SKM-1 (cell line): Measurements from ENCODE around the gene CCDC85C.

Source experiments
- DNase-seq: peaks from one replicate; lab custom pipeline; 2025; ENCODE audit not compliant: unreplicated experiment; lab: John Stamatoyannopoulos, UW

The CCDC85C gene

GRCh38 chr14:99560922-99561683 is 42.9 kb downstream of the CCDC85C start:
- no peak for DNase-seq

- DNase-seq, result no peak
These were observed 43.6 kb downstream of the CCDC85C start for GRCh38 chr14:99560403-99560802.

GRCh38 chr14:99559286-99559990 is 44.6 kb downstream of the CCDC85C start:
- DNase-seq, result no peak

- DNase-seq, result no peak
These were observed 47.7 kb downstream of the CCDC85C start for GRCh38 chr14:99556134-99556791.

- DNase-seq, result no peak
These were observed 49.1 kb downstream of the CCDC85C start for GRCh38 chr14:99554757-99555531.

GRCh38 chr14:99554184-99554583 is 49.8 kb downstream of the CCDC85C start:
- DNase-seq, result no peak

GRCh38 chr14:99552572-99553216 is 51.3 kb downstream of the CCDC85C start:
- no peak for DNase-seq

- DNase-seq, result no peak
These were observed 51.9 kb downstream of the CCDC85C start for GRCh38 chr14:99552021-99552553.

- no peak for DNase-seq
These were observed 52.7 kb downstream of the CCDC85C start for GRCh38 chr14:99551034-99551922.

- DNase-seq, result no peak
These were observed 53.5 kb downstream of the CCDC85C start for GRCh38 chr14:99550387-99550992.

- no peak for DNase-seq
These were observed 54.3 kb downstream of the CCDC85C start for GRCh38 chr14:99549684-99550083.

- no peak for DNase-seq
These were observed 55.0 kb downstream of the CCDC85C start for GRCh38 chr14:99548871-99549515.

GRCh38 chr14:99548255-99548654 is 55.8 kb downstream of the CCDC85C start:
- no peak for DNase-seq

- no peak for DNase-seq
These were observed 57.6 kb downstream of the CCDC85C start for GRCh38 chr14:99546234-99546879.

- DNase-seq, result no peak
These were observed 58.4 kb downstream of the CCDC85C start for GRCh38 chr14:99545586-99545985.

- DNase-seq, result no peak
These were observed 59.0 kb downstream of the CCDC85C start for GRCh38 chr14:99544991-99545390.

GRCh38 chr14:99543985-99544384 is 60.0 kb downstream of the CCDC85C start:
- no peak for DNase-seq

GRCh38 chr14:99543370-99543769 is 60.6 kb downstream of the CCDC85C start:
- no peak for DNase-seq
